Activated CD4-positive, alpha-beta T cell treated with anti-CD3 and anti-CD28 coated beads, Interleukin-2, amount 50 U/mL, for 4 hours (primary cell): ENCODE data around the gene HOXA3.

Experiments used
- DNase-seq, 2 experiments: peaks; one replicate each; pipeline ENCODE4 v3.0.0-alpha.2; 2020

HOXA3 gene

DNA sequence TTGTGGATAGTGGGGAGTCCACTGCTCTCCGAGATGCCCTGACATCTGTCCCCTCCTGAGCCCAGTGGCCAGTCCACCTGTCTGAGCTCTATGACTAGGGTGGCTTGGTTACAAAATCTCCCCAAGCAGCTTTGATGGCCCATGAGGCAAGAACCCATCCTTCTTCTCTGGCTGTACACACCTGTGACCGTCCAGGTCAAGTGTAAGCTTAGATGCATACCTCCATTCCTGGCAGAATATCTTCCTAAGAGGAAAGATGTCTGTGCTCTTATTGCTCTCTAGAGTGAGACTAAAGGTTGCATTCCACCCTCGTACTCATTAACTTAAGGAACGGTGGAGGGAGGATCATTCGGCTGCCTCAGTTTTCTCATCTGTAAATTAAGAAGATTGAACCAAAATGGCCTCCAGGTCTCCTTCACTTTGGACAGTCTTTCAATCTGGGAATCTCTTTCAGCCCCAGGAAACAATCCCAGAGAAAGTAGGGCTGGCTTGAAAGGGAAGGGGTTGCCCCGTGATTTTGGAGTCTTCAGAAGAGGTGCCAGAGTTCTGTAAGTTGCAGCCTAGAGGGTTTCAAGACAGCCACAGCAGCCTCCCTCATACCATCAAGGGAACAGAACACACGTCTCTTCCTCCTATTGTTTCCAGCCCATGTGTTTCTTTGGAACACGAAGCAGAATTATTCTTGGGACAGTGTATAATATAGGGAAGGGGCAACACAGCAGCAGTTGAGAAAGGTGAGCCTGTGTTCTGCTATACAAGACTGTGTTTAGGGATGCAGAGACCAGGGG lies 27.3 kb downstream of the HOXA3 start:
- no peak for DNase-seq

DNA sequence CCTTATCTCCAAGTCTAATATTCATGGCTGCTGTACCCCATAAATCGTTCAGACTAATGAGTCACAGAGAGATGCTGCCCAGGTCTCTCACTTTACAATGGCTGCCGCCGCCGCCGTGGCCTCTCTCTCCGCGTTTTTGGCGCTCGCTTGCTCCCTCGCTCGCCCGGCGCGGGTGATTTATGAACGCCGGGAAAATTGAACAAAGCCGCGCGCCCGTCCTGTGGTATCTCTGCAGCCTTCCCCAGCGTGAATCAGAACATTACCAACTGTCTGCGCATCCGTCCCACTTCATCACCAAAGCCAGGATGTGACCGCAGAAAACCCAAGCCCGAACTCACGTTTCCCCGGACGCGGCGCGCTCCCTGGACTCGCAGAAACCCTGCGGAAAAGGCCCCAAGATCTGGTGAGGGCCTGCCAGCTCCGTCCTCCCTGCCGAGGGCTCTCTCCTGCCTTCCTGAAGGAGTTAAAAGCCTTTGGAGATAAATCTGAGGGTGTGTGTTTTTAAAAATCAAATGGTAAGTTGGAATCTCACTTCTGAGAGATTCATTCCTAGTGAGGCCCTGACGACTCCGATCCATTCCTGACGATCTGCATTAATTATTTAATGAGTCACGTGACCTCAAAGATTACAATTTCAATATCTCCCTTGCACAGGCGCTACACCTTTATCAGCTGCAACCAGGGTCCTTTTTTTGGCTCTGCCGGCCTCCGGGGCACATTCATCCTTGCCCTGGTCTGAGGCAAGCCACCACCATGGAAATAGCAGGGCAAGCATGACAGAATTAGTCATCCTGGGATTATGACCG lies 28.1 kb downstream of the HOXA3 start:
- DNase-seq, result no peak

DNA sequence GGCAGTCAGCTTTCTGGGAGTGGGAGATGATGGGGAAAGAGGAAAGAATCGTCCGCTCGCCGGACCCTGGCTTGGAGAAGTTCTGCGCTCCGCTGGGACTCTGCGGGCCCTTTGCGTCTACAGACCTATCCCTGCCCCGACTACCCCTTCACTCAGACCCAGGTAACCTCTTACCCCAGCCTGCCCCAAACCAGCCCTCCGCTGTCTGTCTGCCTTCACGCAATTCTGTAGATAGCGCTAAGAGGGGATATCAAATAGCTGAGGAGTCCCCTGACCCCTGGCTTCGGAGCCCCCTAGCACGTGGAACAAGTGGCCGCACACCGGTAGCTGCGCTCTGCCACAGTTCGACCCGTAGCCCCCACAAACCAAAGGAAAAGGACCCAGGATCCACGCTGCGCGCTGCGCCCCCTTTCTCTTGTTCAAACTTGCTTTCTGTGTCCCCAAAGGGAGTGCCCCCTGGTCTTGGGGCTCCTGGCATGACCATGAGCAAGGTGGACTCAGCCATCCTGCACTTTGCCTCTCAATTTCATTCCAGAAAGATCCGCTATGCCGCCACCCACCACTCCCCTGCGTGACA lies 28.8 kb downstream of the HOXA3 start:
- DNase-seq, result no peak

DNA sequence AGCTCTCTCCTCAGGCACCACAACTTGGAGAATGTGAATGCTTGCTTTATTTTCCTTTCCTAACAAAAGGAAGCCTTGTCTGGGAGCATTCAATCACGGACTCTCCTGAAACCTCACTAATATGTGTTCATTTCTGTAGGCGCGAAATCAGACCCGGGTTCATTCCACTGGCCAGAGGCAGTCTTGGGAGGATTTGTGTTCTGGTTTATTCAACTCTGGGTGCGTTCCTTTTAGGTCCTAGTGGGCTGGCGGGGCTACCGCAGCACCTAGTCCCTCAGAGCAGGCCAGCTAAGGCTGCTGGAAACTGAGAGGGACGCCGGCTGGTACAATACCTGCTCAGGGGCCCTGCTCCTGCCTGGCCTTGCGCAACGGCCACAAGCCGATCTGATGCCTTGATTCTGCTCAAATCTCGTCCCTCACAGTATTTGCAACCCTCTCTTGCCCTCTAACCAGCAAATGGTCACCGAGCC lies 29.3 kb downstream of the HOXA3 start:
- no peak for DNase-seq

DNA sequence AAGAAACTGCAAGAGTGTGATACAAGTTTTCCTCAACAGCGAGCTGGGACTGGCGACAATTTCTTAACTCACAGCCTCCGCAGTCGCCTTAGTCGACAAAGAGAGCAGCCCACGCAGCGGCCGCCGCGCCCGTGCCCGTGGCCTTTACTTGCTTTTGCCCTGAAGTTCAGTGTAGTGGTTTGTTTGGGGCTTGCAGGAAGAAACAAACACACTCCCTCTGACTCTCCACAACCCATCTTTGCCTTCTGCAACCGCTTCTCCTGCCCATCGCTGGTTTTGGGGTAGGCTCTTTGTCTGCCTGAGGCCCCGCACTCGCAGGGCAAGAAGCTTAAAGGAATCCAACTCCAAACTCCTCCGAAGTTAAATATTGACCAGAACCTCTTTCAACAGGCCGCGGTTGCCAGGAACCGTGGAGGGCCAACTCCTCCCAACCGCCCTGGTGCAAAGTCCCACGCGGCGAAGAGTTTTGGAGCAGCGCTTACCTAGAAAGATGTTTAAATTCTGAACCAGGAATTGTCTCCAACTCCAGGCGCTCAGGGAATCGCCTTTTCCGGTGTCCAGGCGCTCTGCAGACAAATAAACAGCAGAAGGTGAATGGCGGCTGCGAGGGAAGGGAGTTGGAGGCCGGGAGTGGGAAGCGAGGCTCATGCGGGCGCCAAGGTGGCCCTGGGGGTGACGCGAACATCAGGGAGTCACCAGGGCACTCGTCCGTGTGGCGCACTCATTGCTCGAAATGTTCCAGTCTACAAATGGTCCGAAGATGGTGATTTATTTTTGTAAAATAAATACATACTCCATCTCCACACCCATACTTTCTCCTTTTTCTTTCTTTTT lies 30.1 kb downstream of the HOXA3 start:
- no peak for DNase-seq

DNA sequence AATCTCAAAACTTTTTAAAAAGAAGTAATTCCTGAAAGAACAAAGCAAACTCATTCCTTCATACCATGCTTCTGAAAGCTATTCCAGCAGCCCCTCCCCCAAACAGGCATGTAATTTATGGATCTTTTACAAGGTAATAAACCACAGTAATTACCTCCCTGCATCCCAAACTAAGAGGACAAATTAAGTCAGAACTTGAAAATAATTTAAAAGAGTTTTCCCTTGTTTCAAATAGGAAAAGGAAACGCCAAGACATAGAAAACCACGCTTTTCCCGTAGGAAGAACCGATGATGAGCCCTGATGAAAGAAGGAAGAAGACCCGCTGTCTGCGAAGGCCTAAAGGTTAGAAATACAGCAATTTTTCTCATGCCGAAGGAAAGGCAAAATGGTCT lies 30.7 kb downstream of the HOXA3 start:
- DNase-seq, result no peak

DNA sequence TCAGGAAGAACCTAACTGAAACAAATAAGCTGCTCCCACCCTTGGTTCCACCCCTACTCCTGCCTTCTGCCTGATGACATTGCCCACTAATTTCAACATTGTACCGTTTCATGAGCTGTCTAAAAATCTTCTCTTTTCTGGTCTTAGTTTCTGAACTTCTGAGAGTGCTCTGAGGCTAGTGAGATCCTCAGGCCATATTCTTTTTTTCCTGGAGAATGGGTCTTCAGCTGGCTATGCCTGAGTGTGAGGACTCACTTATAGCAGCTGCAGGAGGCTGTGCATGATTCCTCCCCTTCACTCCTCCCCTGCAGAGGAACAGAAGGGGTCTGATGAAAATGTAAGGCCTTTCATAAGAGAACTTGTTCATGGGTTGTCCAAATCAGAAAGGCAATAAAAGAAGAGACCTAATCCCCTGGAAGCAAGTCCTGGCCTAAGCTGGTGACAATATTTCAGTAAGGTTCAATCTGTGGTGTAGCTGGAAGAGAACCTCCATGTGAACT lies 32.9 kb downstream of the HOXA3 start:
- DNase-seq, result no peak

DNA sequence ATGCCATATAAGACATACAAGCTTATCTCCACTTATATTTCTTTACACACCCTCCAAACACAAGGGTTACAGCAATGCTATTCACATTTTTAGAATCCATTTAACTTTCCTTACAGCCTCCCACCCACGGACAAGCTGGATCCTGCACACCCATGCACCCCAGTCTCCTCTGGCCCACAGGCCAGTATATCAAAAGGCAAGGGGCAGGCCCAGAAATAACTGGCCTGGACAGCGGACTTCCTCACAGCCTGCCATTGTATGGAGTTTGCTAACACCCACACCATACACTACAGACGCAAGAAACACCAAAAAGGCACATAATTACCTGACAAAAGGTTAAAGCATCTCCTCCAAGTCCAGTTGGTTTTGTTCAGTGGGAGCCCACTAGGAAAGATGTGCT lies 33.8 kb downstream of the HOXA3 start:
- DNase-seq, result no peak

DNA sequence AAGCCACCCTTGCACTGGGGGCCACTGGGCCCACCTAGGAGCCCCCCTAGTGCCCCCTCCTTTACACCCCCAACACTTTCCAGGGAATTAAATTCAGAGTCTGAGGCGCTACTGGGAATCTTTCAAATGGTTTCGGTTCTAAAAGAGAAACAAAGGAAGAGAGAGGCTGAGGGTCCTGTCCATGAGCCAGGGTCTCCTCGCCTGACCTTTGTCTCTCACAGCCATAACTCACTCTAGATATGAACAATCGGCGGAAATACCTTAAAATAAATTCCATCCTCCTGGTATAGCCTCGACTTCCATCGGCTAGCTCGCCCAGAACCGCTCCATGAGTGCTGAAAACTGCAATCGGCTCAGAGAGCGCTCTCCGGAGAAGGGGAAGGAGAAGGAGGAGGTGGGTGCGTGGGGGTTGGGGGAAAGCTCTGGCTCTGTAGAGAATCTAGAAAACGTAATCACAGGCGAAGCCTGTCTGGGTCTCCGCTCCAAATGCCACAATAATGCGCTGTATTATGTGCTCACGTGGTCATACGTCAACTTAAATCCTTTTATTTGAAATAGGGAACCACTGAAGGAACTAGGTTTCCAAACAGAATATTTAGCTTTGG lies 34.4 kb downstream of the HOXA3 start:
- no peak for DNase-seq

DNA sequence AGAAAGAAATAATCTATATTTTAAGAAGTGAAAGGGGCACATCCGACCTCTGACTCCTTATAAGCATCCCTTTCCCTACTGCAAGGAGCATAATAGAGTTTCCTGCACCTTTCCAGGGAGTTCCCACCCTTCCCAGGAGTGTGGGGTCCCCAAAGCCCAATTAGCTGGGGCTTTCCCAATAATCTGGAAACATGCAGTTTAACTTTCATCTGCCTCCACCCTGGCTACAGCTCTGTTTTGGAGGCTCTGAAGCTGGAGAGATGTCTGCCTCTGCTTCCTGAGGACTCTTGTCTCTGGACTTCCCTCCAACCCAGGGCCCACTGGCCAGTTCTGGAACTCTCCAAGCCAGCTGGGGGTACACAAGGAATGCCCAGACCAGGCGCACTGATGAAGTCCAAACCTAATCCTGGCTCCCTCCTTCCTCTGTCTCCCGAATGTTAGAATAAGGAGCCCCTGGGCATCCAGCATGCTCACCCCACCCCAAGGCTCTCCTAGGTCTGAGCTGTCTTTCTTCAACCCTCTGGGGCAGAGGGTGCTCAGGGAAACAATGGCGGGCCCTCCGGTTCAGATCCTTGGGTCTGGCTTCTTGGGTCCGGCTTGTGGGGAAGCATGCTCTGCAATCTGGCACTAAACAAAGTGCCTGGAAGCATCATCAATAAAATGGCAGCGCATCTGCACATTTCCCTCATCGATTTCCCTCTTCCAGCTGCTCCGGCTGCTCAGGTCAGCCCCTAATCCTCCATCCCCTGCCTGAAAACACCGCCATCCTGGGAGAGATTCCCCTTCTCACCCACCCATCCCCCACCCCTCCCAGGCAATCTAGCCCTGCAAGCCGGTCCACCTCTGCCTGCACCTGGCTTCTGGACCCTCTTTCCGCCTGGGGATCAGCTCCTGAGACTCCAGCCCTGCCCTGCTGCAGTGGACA lies 35.2 kb downstream of the HOXA3 start:
- DNase-seq, result no peak

DNA sequence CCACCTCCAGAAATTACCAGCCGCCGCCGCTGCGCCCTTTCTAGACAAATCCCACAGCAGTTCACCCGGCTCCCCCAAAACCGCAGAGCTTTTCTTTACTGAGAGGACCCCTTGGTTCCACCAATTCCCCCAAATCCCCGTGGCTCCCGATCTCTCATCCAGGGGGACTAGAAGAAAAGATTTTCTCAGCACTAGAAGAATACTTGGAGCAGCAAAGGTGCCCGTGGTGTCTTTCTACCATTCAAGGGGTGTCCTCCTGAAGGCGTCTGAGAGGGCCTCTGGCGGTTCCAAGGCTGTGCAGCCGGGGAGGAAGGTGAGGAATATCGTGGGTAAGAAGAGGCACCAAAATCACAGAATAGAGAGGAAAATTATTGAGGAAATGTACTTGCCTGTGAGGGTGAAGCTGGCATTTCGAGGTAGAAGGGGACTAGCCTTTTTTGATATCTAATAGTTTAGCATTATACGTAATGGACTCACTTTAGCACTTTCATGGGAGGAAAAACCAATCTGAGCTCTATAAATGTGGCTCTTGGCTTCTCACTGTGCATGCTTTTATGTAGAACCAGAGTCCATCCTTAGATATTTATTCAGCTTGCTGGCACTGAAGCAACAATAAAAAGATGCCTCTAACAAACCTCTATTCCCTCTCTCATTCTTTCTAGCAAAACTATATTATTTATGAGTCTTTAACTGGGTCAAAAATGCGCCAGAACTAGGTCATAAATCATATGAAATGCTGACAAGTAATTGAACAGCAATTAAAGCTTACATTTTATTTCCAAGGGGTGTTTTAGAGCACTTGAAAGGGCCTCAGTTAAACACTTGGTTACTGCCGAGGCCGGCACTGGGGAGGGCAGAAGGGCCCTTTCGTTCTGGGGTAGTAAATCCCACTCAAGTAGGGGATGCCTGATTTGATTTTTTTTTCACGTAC lies 36.1 kb downstream of the HOXA3 start:
- DNase-seq, result no peak

DNA sequence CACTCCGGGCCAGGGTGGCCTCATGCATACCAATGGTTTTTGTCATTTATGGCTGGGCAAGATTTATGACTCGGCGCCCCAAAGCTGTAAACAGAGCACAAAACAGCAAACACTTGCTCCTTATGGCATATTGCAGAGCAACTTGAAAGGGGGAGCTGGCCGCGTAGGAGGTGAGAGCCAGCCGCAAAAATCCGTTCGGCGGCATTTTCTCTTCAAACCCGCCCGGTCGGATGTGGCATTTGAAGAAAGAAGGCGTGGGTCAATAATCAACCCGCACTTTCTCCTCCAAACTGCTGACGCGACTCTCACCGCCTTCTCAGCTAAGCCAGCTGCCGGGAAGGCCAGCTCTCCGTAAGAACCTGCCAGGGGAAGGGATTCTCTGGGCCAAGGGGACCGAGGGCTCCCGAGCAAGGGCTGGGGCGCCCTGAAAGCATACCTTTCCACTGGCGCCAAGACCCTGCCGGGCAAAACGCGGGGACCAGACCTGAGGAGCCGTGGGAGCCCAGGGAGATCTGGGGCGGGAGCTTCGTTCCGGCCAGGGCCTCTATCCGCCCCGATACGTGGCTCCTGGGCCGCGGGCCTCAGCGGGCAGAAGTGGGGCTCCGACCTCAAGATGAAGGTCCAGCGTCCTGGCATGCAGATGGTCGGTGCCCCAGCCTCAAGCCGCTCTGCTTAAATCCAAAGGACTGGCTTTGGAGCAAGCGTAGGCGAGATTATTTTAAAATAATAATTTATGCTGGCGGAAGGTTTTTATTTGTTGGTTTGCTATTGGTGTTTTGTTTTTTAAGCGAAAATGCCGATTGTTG lies 37.0 kb downstream of the HOXA3 start:
- no peak for DNase-seq

DNA sequence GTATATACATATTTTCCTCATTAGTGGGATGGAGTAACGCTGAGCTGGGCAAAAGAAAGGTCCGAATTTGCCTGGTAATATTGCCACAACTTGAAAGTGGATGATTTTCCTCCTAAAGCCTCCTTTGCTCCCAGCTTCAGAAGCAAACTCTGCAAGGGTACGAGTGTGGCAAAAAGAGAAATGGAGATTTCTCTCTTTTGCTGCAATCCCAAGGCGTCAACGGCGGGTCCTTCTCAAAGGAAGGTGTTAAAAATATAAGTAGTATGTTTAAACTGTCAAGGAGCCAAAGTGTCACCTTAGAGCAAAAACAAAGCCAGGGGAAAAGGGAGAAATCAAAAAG lies 37.5 kb downstream of the HOXA3 start:
- DNase-seq, result no peak

DNA sequence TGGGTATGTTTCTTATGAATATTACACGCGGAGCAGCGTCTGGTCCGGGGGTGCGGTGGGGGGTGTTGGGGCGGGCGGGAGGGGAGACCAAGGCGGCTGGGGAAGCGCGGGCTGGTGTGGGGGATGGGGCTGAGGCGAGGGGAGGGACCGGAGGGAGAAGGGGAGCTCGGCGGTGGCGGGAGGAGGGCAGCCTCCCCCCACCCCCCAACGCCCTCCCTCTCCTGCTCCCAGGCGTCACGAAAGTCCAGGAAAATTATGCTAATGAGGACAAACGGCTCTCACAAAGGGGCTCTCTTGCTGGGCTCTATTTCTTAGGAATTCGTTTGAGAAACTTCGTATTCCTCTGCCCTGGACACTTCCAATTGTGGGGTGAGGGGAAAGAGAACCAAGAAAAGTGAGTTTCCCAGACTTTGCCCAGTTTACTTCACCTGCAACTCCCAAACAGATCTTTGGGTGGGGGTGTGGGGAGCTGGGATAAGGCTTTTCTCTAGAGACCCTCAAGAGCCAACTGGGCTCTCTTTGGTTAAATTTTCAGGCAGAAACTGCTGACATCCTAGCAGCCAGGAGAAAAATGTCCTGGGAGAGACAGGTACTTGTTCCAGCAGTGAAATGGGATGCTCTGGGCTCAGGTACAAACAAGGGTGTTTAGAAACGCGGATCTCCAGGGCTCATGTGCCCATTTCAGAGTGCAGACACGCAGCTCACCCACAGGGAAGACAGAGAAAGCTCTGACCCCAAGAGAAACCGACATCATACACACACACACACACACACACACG lies 38.2 kb downstream of the HOXA3 start:
- no peak for DNase-seq

DNA sequence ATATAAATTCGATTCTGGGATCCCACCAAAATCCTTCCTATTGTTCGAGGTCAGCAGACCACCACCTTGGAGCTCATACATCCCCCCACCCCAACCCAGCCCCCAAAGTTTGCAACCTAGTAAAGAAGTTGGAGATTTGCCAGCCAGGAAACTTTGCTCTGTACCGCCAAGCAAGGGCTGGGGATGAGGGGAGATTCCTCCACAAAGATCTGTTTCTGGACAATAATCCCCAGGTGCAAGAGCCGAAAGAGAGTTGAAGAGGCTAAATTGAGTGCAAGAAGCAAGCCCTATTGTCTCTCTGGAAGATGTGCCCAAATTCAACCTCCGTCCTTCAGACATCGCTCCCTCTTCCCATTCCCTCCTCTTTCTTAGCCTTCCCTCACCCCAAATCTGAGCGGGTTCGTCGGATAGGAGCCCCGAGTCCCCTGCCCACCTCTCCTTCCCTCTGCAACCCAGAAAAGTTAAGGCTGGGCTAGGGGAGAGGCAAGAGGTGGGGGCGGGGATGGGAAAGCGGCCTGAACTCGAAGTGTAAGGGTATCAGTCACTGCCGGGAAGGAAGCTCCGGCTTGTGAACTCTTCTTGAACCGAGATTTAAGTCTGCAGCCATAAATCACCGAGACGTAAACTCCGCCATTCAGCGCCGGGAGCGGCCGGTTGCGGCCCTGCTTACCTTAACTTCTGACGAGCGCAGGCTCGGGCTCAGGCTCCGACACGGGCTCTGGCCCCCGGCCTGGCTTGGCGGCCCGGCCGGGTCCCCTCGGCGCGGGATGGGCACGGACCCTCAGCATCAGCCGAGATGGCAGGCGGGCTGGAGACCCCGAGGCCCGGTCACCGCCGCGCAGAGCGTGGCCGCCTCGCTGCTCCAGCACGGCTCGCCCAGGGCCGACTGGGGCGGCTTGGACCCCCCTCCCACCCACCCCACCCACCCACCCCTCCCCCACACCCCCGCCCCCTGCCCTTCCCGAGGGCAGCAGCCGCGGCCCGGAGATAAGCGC lies 39.1 kb downstream of the HOXA3 start:
- DNase-seq, result no peak

DNA sequence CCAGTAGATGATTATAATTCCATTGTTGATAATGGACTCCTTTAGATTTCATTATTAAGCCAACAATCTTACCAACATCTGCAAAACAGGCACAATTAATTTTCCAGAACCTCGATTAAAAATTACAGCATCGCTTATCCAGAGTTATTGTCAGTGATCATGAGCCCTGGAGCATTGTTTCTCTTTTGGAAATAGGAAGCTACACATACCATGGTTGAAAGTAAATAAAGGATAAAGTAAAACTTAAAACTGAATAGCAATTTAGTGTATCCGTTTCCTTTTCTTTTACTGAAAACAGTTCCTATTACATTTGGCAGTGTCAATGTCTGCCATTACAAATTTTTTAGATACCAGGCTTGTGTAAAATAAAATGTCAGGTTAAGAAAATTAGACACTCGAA lies 40.0 kb downstream of the HOXA3 start:
- no peak for DNase-seq

DNA sequence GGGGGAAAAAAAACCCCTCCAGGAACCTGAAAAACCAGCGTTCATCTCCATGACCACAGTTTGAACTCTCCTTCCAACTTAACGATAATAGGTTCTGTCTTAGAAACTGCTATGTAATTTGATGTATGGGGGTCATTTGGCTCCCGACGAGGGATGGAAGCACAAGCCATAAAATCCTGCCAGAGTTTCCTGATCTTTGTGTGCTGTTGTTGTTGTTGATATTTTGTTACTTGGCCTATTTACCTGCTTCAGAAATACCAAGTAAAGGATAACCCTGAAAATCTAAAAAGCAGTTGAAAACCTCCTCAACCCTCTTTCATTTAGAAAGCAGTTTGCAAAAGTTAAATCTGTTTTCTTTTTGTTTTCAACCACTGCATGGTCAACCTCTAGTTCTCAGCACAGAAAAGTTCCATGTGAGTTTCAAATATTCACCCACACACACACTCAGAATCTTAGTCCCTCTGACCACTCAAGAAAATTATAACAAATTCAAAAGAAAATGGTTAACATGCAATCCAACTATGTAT lies 40.6 kb downstream of the HOXA3 start:
- DNase-seq, result no peak
